Sigmoid colon (tissue), 4 donors: ENCODE measurements around the gene KBTBD7.

Experiments
- EP300 ChIP-seq, 4 donors: sonication (generic); formaldehyde crosslinking; IDR thresholded peaks; one replicate each; pipeline ENCODE4 v1.6.1; 2017; ENCODE audit warnings: antibody characterized with exemption in 4 of 4
- POLR2A ChIP-seq, 2 donors: fragments of 450-650 bp; IDR thresholded peaks; one replicate each; pipeline ENCODE4 v1.6.1; 2016; ENCODE audit warnings: antibody characterized with exemption in 2 of 2, mild to moderate bottlenecking in 2 of 2, moderate library complexity in 2 of 2
- POLR2AphosphoS5 ChIP-seq, 4 donors: sonication (generic); formaldehyde crosslinking; IDR thresholded peaks; one replicate each; pipeline ENCODE4 v1.6.1; 2017; ENCODE audit warnings: antibody characterized with exemption in 4 of 4
- TF ChIP-seq, protein P1 (sequence below), 4 experiments: fragments of 450-650 bp in 3 of 4; fragments of 200-600 bp in 1 of 4; IDR thresholded peaks; one replicate each; pipeline ENCODE4 v1.5.1; 2016 to 2019; ENCODE audit warnings: antibody characterized with exemption in 4 of 4, mild to moderate bottlenecking in 3 of 4, moderate library complexity in 2 of 4

DNA sequence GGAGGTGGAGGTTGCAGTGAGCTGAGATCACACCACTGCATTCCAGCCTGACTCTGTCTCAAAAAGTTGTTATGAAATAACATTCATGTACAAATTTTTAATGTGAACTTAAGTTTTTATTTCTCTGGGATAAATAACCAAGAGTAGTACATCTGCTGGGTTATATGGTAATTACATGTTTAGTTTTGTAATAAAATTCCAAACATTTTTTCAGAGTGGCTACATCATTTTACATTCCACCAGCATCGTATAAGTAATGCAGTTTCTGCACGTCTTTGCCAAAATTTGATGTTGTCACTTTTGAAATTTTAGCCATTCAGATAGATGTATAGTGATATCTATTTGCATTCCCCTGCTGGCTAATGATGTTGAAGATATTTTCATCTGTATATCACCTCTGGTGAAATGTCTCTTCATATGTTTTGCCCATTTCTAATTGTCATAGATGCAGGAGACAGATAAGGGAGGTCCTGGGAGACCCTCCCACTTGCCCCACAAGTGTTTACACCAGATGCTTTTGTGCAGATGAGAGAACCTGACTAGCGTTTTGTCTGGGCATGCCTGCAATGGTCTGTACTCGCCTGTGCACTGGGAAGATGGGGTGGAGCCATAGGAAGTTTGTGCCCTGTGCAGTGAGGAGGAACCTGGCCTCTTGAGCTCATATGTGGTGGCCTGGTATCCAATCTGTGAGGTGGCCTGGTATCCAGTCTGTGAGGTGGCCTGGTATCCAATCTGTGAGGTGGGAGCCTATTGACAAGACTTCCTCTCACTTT, 49.0 kb downstream of the KBTBD7 start:
- TF ChIP-seq, protein P1, sequence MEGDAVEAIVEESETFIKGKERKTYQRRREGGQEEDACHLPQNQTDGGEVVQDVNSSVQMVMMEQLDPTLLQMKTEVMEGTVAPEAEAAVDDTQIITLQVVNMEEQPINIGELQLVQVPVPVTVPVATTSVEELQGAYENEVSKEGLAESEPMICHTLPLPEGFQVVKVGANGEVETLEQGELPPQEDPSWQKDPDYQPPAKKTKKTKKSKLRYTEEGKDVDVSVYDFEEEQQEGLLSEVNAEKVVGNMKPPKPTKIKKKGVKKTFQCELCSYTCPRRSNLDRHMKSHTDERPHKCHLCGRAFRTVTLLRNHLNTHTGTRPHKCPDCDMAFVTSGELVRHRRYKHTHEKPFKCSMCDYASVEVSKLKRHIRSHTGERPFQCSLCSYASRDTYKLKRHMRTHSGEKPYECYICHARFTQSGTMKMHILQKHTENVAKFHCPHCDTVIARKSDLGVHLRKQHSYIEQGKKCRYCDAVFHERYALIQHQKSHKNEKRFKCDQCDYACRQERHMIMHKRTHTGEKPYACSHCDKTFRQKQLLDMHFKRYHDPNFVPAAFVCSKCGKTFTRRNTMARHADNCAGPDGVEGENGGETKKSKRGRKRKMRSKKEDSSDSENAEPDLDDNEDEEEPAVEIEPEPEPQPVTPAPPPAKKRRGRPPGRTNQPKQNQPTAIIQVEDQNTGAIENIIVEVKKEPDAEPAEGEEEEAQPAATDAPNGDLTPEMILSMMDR (IDR thresholded peaks at IDR 0.05) = no peak
- TF ChIP-seq POLR2A (IDR thresholded peaks at IDR 0.05) (no peak), POLR2AphosphoS5 (IDR thresholded peaks at IDR 0.05) (no peak), EP300 (IDR thresholded peaks at IDR 0.05) (no peak)
